Fibroblast of lung (primary cell): ENCODE measurements around the gene DENND5B.

Experiments used
- CTCF ChIP-seq, 2 donors: IDR thresholded peaks in 1 of 2; conservative IDR thresholded peaks in 1 of 2; 1 replicate in 1 of 2; 2 replicates in 1 of 2; pipeline ENCODE4 v1.5.1; 2011 to 2012; ENCODE audit warnings: low read length in 2 of 2, control low read depth in 1 of 2, inconsistent platforms in 1 of 2, low read depth in 1 of 2, mild to moderate bottlenecking in 1 of 2
- EZH2 ChIP-seq: IDR thresholded peaks from 2 replicates; pipeline ENCODE4 v1.5.1; 2012; ENCODE audit warnings: low read length, control low read depth, mild to moderate bottlenecking; ENCODE audit errors: missing control alignments

GRCh38 chr12:31361730-31362114 lies 229.2 kb downstream of the DENND5B start:
- TF ChIP-seq CTCF (conservative IDR thresholded peaks at IDR 0.05 in 1 of 2, IDR thresholded peaks at IDR 0.05 in 1 of 2; ENCODE audit: low read depth in 1 of 2, low read length in 2 of 2), result no peak
- TF ChIP-seq EZH2, result no peak
